ENCODE results near the gene CYTH3.
"Not testable (repeated sequence)": the region's sequence is repeated elsewhere in the genome, so short reads cannot be mapped to it uniquely, and the experiment has no call there.

The CYTH3 gene

GRCh38 chr7:6299774-6300173 is 27.4 kb upstream of the CYTH3 start:
- Histone ChIP-seq H3K4me2 (ENCODE audit: low read length) (no peak overlapping the region), H3K79me2 (no peaks in the 10 kb centered on the region), H3K27ac (no peak overlapping the region), H3K27me3 (ENCODE audit: control insufficient read depth, insufficient read depth, low read length) (no peaks in the 10 kb centered on the region), H3K9me3 (ENCODE audit: control insufficient read depth, low read length) (no peaks in the 10 kb centered on the region), H3K36me3 (ENCODE audit: control insufficient read depth, insufficient read depth, low read length) (no peaks in the 10 kb centered on the region), H3K4me3 (ENCODE audit: low read depth, low read length) (no peak overlapping the region), H2AFZ (no peak overlapping the region), H3K9ac (no peak overlapping the region), H3K4me1 (no peaks in the 10 kb centered on the region)
- TF ChIP-seq CTCF (IDR thresholded peaks at IDR 0.05), result no peak

DNA sequence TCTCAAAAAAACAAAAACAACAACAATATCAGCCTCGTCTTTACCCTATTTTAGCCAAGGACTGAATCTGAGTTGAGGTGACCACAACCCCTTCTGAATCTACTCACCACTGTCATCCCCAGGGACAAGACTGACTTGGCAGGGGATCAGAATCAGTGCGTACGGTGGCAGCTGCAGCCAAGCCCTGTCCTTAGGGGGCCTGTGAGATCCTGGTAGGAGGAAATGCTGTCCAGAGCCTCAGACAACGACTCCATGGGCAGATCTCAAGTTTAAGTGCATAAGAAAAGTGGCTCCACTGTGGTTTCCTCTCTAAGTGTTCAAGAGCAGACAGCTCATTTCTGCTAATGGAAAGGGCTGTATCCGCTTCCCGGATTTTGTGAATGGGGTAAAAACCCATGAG is 22.4 kb upstream of the CYTH3 start:
- TF ChIP-seq CTCF (IDR thresholded peaks at IDR 0.05), result no peak
- Histone ChIP-seq H3K4me1 (no peaks in the 10 kb centered on the region), H2AFZ (no peak overlapping the region), H3K4me3 (ENCODE audit: low read depth, low read length) (no peak overlapping the region), H3K9ac (no peak overlapping the region), H3K4me2 (ENCODE audit: low read length) (no peak overlapping the region), H3K27ac (no peak overlapping the region), H3K9me3 (ENCODE audit: control insufficient read depth, low read length) (no peaks in the 10 kb centered on the region), H3K79me2 (no peaks in the 10 kb centered on the region), H3K36me3 (ENCODE audit: control insufficient read depth, insufficient read depth, low read length) (no peaks in the 10 kb centered on the region), H3K27me3 (ENCODE audit: control insufficient read depth, insufficient read depth, low read length) (no peaks in the 10 kb centered on the region)

DNA sequence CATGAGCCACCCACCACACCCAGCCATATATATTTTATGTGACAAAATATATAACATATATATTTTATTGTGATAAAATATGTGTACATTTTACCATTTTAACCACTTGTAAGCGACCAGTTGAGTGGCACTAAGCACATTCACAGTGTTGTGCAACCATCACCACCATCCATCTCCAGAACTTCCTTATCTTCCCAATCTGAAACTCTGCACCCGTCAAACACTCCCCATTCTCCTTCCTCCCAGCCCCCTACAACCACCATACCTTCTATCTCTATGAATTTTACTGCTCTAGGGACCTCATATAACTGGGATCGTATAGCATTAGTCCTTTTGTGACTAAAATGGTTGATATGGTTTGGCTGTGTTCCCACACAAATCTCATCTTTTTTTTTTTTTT is 20.8 kb upstream of the CYTH3 start:
- Histone ChIP-seq H3K36me3 (ENCODE audit: control insufficient read depth, insufficient read depth, low read length) (no peaks in the 10 kb centered on the region), H3K79me2 (no peaks in the 10 kb centered on the region), H3K4me2 (ENCODE audit: low read length) (no peak overlapping the region), H3K27ac (no peak overlapping the region), H3K4me1 (no peaks in the 10 kb centered on the region), H3K9ac (no peak overlapping the region), H3K9me3 (ENCODE audit: control insufficient read depth, low read length) (no peaks in the 10 kb centered on the region), H3K4me3 (ENCODE audit: low read depth, low read length) (no peak overlapping the region), H2AFZ (no peak overlapping the region), H3K27me3 (ENCODE audit: control insufficient read depth, insufficient read depth, low read length) (no peaks in the 10 kb centered on the region)
- TF ChIP-seq CTCF (IDR thresholded peaks at IDR 0.05), result no peak

DNA sequence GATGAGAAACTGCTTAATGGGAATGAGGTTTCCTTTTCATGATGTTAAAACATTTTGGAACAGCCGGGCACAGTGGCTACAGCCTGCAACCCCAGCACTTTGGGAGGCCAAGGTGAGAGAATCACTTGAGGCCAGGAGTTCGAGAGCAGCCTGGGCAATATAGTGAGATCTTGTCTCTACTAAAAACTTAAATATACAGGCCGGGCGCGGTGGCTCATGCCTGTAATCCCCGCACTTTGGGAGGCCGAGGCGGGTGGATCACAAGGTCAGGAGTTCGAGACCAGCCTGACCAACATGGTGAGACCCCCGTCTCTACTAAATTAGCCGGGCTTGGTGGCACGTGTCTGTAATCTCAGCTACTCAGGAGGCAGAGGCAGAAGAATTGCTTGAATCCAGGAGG is 19.5 kb upstream of the CYTH3 start:
- not testable (repeated sequence) for H3K27ac ChIP-seq; H3K27me3 ChIP-seq (ENCODE audit: control insufficient read depth, insufficient read depth, low read length); H3K9ac ChIP-seq; H3K4me1 ChIP-seq; H3K9me3 ChIP-seq (ENCODE audit: control insufficient read depth, low read length); H3K4me2 ChIP-seq (ENCODE audit: low read length); H2AFZ ChIP-seq; H3K79me2 ChIP-seq; H3K36me3 ChIP-seq (ENCODE audit: control insufficient read depth, insufficient read depth, low read length); H3K4me3 ChIP-seq (ENCODE audit: low read depth, low read length)

GRCh38 chr7:6291531-6291930 is 19.1 kb upstream of the CYTH3 start:
- TF ChIP-seq CTCF (IDR thresholded peaks at IDR 0.05), result no peak
- Histone ChIP-seq H3K4me1 (no peaks in the 10 kb centered on the region), H3K9ac (no peak overlapping the region), H3K9me3 (ENCODE audit: control insufficient read depth, low read length) (no peaks in the 10 kb centered on the region), H3K4me2 (ENCODE audit: low read length) (no peak overlapping the region), H3K27ac (no peak overlapping the region), H3K27me3 (ENCODE audit: control insufficient read depth, insufficient read depth, low read length) (no peaks in the 10 kb centered on the region), H2AFZ (no peak overlapping the region), H3K36me3 (ENCODE audit: control insufficient read depth, insufficient read depth, low read length) (no peaks in the 10 kb centered on the region), H3K79me2 (no peaks in the 10 kb centered on the region), H3K4me3 (ENCODE audit: low read depth, low read length) (no peak overlapping the region)
